CD4-positive, alpha-beta T cell treated with Interleukin-21 for 1 hour (primary cell): ENCODE measurements around the gene PCYOX1L.

Experiments used
- DNase-seq: peaks from one replicate; pipeline ENCODE4 v3.0.0-alpha.2; 2020

Gene PCYOX1L

GRCh38 chr5:149410071-149410470 is 52.2 kb downstream of the PCYOX1L start:
- DNase-seq, result no peak

GRCh38 chr5:149410721-149411432 is 53.0 kb downstream of the PCYOX1L start:
- DNase-seq, result no peak

GRCh38 chr5:149411738-149412519 is 54.1 kb downstream of the PCYOX1L start:
- no peak for DNase-seq

GRCh38 chr5:149412783-149413476 is 55.1 kb downstream of the PCYOX1L start:
- no peak for DNase-seq

- DNase-seq, result no peak
Measured at GRCh38 chr5:149413477-149414210, 55.8 kb downstream of the PCYOX1L start.

GRCh38 chr5:149414405-149415065 is 56.7 kb downstream of the PCYOX1L start:
- DNase-seq, result no peak

GRCh38 chr5:149415066-149415967 is 57.5 kb downstream of the PCYOX1L start:
- no peak for DNase-seq

- no peak for DNase-seq
Measured at GRCh38 chr5:149416987-149417710, 59.3 kb downstream of the PCYOX1L start.

GRCh38 chr5:149417711-149418368 is 60.0 kb downstream of the PCYOX1L start:
- DNase-seq, result no peak

GRCh38 chr5:149418910-149419531 is 61.2 kb downstream of the PCYOX1L start:
- DNase-seq, result no peak
